Endothelial cell (in vitro differentiated cells): ENCODE measurements around the gene KIAA0513. TPM values are rescaled to one million over a fixed set of nuclear protein-coding genes. Genes with fewer than 3 reads are reported as not detected.

Experiments used
- DNase-seq: peaks from one replicate; pipeline ENCODE4 v3.0.0; 2021; ENCODE audit warnings: low spot score
- H3K27ac Mint-ChIP-seq: one replicate; pipeline ENCODE4 v1.8.0; 2021; ENCODE audit warnings: mixed read lengths, inconsistent platforms; ENCODE audit not compliant: unreplicated experiment
- H3K27me3 Mint-ChIP-seq: one replicate; pipeline ENCODE4 v1.8.0; 2021; ENCODE audit warnings: mild to moderate bottlenecking, moderate library complexity, mixed read lengths, inconsistent platforms; ENCODE audit not compliant: unreplicated experiment
- H3K36me3 Mint-ChIP-seq: one replicate; pipeline ENCODE4 v1.8.0; 2021; ENCODE audit warnings: mild to moderate bottlenecking, low read depth, mixed read lengths, inconsistent platforms; ENCODE audit not compliant: unreplicated experiment
- H3K4me1 Mint-ChIP-seq: one replicate; pipeline ENCODE4 v1.8.0; 2021; ENCODE audit warnings: mild to moderate bottlenecking, mixed read lengths, inconsistent platforms; ENCODE audit not compliant: unreplicated experiment
- H3K4me3 Mint-ChIP-seq: one replicate; pipeline ENCODE4 v1.8.0; 2021; ENCODE audit warnings: mild to moderate bottlenecking, mixed read lengths, inconsistent platforms; ENCODE audit not compliant: unreplicated experiment
- H3K9me3 Mint-ChIP-seq: one replicate; pipeline ENCODE4 v1.8.0; 2021; ENCODE audit warnings: mixed read lengths, inconsistent platforms; ENCODE audit not compliant: unreplicated experiment
- total RNA-seq: library from RNA; stranded (reverse); fragmentation: NEBNext Ultra II Directional; extraction: Animal tissue kit (Norgen Biotek cat#: 25700); gene quantifications from one replicate; pipeline ENCODE4 v1.2.1, GENCODE V29; 2021; ENCODE audit not compliant: unreplicated experiment
- TF ChIP-seq, protein P1 (sequence below): fragments of 200-600 bp; sonication (generic); IDR thresholded peaks from one replicate; pipeline ENCODE4 v1.5.0; 2021; ENCODE audit warnings: antibody characterized with exemption; ENCODE audit not compliant: unreplicated experiment

KIAA0513 gene
- total RNA-seq, 1 donor from 2014 or later, result 5.5 TPM

DNA sequence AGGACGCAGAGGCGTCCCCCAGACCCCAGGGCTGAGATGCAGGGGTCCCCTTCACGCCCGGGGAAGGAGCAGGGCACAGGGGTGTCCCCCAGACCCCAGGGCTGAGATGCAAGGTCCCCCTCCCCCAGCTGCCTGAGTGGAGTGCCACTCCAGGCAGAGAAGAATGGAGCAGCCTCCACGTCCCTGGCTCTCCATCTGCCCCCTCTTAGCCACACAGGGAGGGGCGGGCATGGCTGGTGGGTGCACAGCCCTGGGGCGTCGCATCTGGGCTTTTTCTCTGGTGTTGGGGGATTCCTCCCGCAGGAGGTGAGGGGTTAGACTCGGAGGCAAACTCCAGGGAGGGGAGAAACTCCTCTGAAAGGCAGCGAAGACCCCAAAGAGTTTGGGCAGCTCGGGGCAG, 67.2 kb downstream of the KIAA0513 start:
- DNase-seq, result no peak
- H3K27me3 Mint-ChIP-seq, result peaks cover 2% of the 10 kb centered on the region
- H3K36me3 Mint-ChIP-seq, result peaks cover 3% of the 10 kb centered on the region
- no peak overlapping the region for H3K4me3 Mint-ChIP-seq
- H3K27ac Mint-ChIP-seq, result no peak overlapping the region
- TF ChIP-seq, protein P1, sequence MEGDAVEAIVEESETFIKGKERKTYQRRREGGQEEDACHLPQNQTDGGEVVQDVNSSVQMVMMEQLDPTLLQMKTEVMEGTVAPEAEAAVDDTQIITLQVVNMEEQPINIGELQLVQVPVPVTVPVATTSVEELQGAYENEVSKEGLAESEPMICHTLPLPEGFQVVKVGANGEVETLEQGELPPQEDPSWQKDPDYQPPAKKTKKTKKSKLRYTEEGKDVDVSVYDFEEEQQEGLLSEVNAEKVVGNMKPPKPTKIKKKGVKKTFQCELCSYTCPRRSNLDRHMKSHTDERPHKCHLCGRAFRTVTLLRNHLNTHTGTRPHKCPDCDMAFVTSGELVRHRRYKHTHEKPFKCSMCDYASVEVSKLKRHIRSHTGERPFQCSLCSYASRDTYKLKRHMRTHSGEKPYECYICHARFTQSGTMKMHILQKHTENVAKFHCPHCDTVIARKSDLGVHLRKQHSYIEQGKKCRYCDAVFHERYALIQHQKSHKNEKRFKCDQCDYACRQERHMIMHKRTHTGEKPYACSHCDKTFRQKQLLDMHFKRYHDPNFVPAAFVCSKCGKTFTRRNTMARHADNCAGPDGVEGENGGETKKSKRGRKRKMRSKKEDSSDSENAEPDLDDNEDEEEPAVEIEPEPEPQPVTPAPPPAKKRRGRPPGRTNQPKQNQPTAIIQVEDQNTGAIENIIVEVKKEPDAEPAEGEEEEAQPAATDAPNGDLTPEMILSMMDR, result no peak
- no peaks in the 10 kb centered on the region for H3K9me3 Mint-ChIP-seq
- H3K4me1 Mint-ChIP-seq, result peaks cover 10% of the 10 kb centered on the region

DNA sequence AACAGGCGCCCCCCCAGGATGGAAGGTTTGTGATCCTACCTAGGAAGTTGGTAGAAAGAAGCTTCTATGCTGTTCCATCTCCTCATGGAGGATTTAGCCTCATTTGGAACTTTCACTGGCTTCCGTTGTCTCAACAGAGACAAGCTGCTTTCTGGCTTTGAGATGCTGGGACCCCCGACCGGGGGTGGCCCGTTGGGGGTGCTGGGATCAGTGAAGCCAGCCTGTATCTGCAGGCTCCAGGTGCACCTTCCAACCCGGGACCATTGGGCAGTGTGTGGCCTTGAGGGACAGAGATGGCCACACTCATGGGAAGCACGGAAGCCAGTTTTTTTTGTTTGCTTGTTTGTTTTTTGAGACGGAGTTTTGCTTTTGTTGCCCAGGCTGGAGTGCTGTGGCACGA, 69.3 kb downstream of the KIAA0513 start:
- no peak for DNase-seq
- Mint-ChIP-seq H3K9me3 (no peaks in the 10 kb centered on the region), H3K27me3 (no peaks in the 10 kb centered on the region), H3K36me3 (peaks cover 3% of the 10 kb centered on the region), H3K27ac (no peak overlapping the region), H3K4me3 (no peak overlapping the region), H3K4me1 (peaks cover 7% of the 10 kb centered on the region)
- TF ChIP-seq, protein P1, result no peak

DNA sequence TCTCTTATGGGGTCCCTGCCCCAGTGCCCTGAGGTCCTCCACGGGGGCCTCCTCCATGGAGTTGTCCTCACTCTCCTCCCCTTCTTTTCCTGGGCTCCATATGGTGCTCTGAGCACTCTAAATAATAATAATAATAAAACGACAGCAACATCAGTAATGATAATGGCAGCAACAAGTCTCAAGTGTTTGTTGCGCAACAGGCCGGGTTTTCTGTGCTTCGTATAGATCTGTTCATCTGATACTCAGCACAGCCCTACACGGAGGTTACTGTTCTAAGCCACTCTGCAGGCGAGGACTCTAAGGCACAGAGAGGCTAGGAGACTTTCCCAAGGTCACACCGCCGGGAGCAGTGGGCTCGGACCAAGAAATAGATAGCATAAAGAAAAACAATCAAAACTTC, 71.0 kb downstream of the KIAA0513 start:
- TF ChIP-seq, protein P1, result no peak
- H3K9me3 Mint-ChIP-seq, result no peaks in the 10 kb centered on the region

DNA sequence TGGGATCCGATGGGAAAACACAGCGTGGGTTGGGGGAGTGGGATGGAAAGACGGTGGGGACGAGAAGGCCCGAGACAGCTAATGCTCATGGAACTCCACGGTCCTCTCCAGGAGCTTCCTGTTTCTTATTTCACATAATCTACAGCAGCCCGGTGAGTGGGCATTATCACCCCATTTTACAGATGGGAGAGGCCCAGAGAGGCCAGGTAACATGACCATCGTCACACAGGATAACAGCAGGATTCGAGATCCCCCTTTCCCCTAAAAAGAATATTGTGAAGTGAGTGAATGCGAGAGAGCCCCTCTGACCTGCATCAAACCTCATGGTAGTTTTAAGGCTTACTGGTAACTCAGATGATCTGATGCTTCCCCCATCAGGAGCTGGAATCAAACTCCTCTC, 72.7 kb downstream of the KIAA0513 start:
- no peak overlapping the region for H3K4me3 Mint-ChIP-seq
- H3K27ac Mint-ChIP-seq, result no peak overlapping the region
- no peak for DNase-seq
- no peaks in the 10 kb centered on the region for H3K36me3 Mint-ChIP-seq
- H3K9me3 Mint-ChIP-seq, result no peaks in the 10 kb centered on the region
- peaks cover 3% of the 10 kb centered on the region for H3K27me3 Mint-ChIP-seq
- peaks cover 4% of the 10 kb centered on the region for H3K4me1 Mint-ChIP-seq
- TF ChIP-seq, protein P1, result no peak

More for the DNA sequence above, 71.0 kb downstream of the KIAA0513 start:
- peaks cover 7% of the 10 kb centered on the region for H3K4me1 Mint-ChIP-seq
- H3K27me3 Mint-ChIP-seq, result peaks cover 2% of the 10 kb centered on the region
- no peak for DNase-seq
- H3K27ac Mint-ChIP-seq, result no peak overlapping the region
- H3K4me3 Mint-ChIP-seq, result no peak overlapping the region
- H3K36me3 Mint-ChIP-seq, result peaks cover 3% of the 10 kb centered on the region

DNA sequence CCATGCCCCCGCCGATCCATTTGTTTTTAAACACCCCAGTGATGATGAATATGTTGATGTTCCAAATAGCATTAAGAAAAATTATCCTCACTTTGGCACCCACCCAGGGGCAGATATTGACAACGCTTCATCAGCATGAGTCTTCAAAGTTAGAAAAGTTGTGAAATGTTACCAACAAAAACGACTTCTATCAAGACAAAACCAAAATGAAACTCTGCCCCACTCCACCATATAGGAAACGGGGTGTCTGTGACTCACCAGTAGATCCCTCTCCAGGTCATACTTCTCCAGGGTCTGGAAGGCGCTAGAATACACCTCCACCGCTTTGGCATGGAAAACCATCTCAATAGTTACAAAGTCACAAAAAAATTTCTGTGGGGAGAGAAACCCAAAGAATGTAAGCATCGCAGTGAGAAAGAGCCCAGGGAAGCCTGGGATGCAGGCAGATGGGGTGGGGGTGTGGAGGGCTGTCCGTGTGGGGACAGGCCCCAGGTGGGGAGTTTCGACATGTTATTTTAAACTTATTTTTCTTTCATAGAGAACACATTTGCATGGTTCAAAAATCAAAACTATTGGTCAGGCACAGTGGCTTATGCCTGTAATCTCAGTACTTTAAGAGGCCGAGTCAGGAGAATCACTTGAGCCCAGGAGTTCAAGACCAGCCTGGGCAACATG, 74.5 kb downstream of the KIAA0513 start:
- Mint-ChIP-seq H3K36me3 (no peaks in the 10 kb centered on the region), H3K9me3 (no peaks in the 10 kb centered on the region), H3K27me3 (peaks cover 3% of the 10 kb centered on the region), H3K4me3 (no peak overlapping the region), H3K27ac (no peak overlapping the region), H3K4me1 (peaks cover 4% of the 10 kb centered on the region)
- no peak for DNase-seq
- TF ChIP-seq, protein P1, result no peak
